Epithelial cell of proximal tubule (primary cell): Measurements from ENCODE around the gene SDCCAG8. TPM values are rescaled to one million over a fixed set of nuclear protein-coding genes. Genes with fewer than 3 reads are reported as not detected.

Experiments
- DNase-seq: peaks from one replicate; pipeline ENCODE4 v3.0.0-alpha.2; 2011; ENCODE audit warnings: low read depth
- H3K4me3 ChIP-seq: 2 replicates; pipeline ENCODE4 v1.5.1; 2011; ENCODE audit warnings: low read depth, mild to moderate bottlenecking, low read length
- total RNA-seq: library from RNA; depleted of rRNA; stranded (reverse); fragments of >200 nt; gene quantifications from 2 replicates; pipeline ENCODE4 v1.2.3, GENCODE V29; 2015
- TF ChIP-seq, protein P1 (sequence below): conservative IDR thresholded peaks from 2 replicates; pipeline ENCODE4 v1.5.1; 2012; ENCODE audit warnings: low read depth, mild to moderate bottlenecking, low read length

The SDCCAG8 gene
- total RNA-seq, 1 donor from 2014 or later: 86.9 TPM

DNA sequence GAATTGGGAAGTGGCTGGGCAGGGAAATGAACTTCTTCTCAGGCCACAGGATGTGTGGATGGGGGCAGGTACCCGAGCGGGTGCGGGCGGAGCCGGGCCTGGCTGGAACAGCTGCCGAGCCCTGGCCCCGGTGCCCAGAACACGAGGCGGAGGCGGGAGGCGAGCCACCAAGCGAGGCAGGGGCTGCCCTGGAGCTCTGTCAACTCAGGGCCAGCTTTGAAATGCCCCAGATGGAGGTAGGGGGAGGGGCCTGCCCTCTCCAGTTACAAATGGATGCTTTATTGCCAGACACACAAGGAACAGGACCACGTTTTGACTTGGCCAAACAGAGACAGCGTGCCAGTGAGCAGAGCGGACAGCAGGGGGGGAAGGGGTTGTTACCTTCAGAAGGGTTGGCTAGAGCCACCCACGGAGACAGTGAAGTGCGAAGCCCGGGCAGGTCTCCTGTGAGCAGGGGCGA, 240.4 kb downstream of the SDCCAG8 start:
- no peak overlapping the region for H3K4me3 ChIP-seq
- TF ChIP-seq, protein P1, sequence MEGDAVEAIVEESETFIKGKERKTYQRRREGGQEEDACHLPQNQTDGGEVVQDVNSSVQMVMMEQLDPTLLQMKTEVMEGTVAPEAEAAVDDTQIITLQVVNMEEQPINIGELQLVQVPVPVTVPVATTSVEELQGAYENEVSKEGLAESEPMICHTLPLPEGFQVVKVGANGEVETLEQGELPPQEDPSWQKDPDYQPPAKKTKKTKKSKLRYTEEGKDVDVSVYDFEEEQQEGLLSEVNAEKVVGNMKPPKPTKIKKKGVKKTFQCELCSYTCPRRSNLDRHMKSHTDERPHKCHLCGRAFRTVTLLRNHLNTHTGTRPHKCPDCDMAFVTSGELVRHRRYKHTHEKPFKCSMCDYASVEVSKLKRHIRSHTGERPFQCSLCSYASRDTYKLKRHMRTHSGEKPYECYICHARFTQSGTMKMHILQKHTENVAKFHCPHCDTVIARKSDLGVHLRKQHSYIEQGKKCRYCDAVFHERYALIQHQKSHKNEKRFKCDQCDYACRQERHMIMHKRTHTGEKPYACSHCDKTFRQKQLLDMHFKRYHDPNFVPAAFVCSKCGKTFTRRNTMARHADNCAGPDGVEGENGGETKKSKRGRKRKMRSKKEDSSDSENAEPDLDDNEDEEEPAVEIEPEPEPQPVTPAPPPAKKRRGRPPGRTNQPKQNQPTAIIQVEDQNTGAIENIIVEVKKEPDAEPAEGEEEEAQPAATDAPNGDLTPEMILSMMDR: no peak
- no peak for DNase-seq

DNA sequence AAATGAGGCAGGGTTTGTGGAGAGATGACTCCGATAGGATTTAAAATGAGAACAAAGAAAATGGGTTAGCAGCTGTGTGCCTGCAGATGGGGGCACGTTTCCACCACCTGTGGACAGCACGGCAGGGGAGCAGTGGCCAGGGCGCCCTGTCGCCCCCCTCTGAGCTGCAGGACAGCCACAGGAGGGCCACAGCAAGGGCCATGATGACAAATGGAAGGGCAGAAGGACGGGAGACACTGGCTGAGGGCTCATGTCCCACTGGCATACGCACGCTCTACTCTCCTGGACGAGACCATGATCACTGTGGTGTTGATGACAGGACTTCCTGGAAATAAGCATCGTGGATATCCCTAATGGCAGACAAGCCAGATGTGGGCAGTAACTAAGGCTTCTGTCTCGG, 241.0 kb downstream of the SDCCAG8 start:
- no peak for DNase-seq
- TF ChIP-seq, protein P1: no peak
- H3K4me3 ChIP-seq: no peak overlapping the region

DNA sequence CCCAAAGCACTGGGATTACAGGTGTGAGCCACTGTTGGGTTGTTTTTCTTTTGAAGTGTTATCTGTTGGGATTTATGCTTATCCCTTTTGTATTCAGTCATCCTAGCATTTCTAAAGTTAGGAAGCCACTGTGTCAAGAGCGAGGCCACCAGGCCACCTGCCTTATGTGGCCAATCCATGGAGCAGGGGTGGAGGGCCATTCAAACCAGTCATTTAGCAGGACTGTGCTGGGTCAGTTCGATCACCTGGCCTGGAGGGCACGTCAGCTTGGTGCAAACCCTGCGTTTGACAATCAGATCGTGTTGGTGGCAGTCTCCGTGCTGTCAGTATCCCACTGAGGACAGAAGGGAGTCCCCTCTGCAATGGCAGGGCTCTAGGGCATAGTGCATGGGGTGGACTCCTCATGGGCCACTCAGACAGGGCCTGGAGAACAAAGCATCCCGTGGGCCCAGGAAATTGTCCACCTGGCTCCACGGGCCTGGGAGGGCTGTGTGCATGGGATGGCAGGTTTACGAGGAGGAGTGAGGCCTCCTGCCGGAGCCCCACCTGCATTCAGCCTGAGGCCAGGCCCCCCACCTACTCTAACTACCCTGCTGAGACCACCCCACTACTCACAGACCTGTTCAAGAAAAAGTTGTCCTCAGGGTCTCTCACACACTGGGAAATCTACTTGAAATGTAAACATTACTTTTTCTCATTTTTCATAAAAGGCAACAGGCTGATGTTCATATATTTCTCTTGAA, 242.3 kb downstream of the SDCCAG8 start:
- TF ChIP-seq, protein P1: no peak
- no peak overlapping the region for H3K4me3 ChIP-seq
- no peak for DNase-seq

DNA sequence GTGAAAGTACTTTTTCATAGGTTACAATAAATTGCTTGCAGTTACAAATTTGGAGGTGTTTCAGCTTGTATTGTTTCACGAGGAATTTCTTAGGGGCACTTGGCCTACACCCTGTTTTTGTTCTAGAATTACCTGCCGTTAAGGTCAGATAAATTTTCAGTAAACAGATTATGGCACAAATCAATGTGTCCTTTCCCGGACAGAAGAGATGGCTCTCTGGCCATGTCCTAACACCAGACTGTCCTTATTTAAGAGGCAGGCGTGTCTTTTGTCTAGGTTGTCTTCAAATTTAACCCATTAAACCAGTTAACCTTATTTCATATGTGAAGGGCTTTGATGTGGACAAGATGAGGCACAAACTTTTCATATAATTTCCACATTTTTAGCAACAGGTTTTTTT, 243.4 kb downstream of the SDCCAG8 start:
- H3K4me3 ChIP-seq: no peak overlapping the region
- no peak for DNase-seq
- TF ChIP-seq, protein P1: no peak

DNA sequence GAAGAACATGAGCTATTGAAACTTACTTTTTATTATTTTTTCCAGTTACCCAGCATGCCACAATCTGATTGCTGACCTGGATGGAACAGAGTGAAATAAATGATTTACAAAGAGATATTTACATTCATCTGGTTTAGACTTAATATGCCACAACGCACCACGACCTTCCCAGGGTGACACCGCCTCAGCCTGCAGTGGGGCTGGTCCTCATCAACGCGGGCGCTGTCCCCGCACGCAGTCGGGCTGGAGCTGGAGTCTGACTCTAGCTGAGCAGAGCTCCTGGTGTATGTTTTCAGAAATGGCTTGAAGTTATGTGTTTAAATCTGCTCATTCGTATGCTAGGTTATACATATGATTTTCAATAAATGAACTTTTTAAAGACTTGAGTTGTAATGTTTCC, 243.9 kb downstream of the SDCCAG8 start:
- no peak for DNase-seq
- TF ChIP-seq, protein P1: no peak
- H3K4me3 ChIP-seq: no peak overlapping the region

DNA sequence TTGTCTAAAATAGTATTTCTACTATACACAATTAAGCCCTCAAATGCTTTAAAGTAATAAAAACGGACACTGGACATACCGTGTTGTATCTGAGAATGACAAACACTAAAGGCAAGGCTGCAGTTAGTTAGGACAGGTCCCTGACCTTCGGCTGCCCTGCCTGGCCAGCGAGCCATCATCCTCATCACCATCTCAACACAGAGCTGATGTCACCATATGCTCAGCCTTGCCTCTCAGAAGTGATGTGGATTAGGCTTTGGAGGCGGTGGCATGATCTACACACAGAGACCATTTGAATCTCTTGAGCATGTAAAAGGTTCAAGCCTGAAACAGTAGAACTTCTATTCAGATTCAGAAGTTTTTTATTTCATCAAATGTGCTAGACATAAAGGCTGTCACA, 244.7 kb downstream of the SDCCAG8 start:
- H3K4me3 ChIP-seq: no peak overlapping the region
- TF ChIP-seq, protein P1: no peak
- no peak for DNase-seq

DNA sequence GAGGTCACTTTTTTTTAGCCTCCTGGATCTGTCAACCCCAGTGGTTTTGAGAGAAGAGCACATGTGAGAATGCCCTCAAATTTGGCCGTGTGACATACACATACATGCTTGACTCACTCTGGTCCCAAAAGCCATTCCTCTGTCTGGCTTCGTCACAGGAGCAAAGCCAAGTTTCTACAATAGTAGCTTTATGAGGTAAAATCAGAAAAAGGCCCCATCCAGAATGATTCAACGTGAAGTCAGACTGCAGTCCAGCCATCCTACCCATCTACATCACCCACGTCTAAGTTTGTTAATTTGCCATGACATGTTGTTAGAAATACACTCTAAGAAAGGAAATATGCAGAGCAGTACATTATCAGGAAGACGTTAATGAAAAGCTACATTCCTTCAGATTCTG, 245.2 kb downstream of the SDCCAG8 start:
- no peak overlapping the region for H3K4me3 ChIP-seq
- no peak for DNase-seq
- TF ChIP-seq, protein P1: no peak
